Gastrocnemius medialis (tissue), 4 donors: ENCODE measurements around the gene N4BP2L2.

Experiments
- POLR2A ChIP-seq, 2 donors: fragments of 450-650 bp; IDR thresholded peaks; one replicate each; pipeline ENCODE4 v1.6.1; 2017; ENCODE audit warnings: antibody characterized with exemption in 2 of 2, mild to moderate bottlenecking in 2 of 2, moderate library complexity in 2 of 2
- TF ChIP-seq, protein P1 (sequence below), 5 experiments: fragments of 450-650 bp in 3 of 5; fragments of 200-600 bp in 2 of 5; sonication (generic) in 2 of 5; IDR thresholded peaks in 4 of 5; conservative IDR thresholded peaks in 1 of 5; 1 replicate in 4 of 5; 2 replicates in 1 of 5; pipeline ENCODE4 v1.5.1; 2016 to 2019; ENCODE audit warnings: antibody characterized with exemption in 5 of 5, mild to moderate bottlenecking in 3 of 5, moderate library complexity in 3 of 5

DNA sequence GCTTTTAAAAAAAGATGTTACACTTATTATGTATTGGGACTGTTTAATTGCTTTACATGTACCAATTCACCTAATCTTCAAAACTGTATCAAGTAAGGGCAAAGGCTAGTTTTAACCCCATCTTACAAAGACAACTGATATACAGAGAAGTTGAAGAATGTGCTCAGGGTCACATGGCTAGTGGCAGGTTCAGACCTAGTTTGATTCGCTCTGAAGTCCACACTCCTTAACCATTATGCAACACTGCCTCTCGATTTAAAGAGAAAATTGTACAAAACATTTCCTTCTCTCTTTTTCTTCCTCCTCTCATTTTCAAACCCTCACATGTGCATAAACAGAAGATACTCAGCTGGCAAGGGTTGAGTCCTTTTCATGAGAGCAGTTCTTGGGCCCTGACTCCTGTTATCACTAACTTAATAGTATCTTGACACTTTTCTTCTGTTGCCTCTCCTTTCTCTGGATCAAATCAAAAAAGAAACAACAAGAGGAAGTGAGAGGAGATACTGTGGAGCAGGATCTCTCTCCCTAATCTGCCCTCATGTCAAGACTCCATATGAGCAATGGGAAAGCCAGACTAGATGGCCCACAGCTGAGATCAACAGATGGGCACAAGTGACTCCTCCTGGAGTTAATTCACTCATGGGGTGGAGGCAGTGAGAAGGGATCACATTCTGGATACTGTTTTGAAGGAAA lies 91.7 kb downstream of the N4BP2L2 start:
- TF ChIP-seq, protein P1, sequence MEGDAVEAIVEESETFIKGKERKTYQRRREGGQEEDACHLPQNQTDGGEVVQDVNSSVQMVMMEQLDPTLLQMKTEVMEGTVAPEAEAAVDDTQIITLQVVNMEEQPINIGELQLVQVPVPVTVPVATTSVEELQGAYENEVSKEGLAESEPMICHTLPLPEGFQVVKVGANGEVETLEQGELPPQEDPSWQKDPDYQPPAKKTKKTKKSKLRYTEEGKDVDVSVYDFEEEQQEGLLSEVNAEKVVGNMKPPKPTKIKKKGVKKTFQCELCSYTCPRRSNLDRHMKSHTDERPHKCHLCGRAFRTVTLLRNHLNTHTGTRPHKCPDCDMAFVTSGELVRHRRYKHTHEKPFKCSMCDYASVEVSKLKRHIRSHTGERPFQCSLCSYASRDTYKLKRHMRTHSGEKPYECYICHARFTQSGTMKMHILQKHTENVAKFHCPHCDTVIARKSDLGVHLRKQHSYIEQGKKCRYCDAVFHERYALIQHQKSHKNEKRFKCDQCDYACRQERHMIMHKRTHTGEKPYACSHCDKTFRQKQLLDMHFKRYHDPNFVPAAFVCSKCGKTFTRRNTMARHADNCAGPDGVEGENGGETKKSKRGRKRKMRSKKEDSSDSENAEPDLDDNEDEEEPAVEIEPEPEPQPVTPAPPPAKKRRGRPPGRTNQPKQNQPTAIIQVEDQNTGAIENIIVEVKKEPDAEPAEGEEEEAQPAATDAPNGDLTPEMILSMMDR (IDR thresholded peaks at IDR 0.05 in 4 of 5, conservative IDR thresholded peaks at IDR 0.05 in 1 of 5) = no peak
- no peak for TF ChIP-seq POLR2A (IDR thresholded peaks at IDR 0.05)
